GM12891 (cell line): Measurements from ENCODE around the gene PPP1R27.

Experiments
- DNase-seq: peaks from one replicate; pipeline ENCODE4 v3.0.0; 2011; ENCODE audit warnings: low spot score; ENCODE audit not compliant: insufficient read length
- FAIRE-seq: peaks from 2 replicates; lab custom pipeline; 2011; peaks lifted over from hg19 to GRCh38; lab: Jason Lieb, UNC
- PAX5 ChIP-seq: IDR thresholded peaks from 2 replicates; pipeline ENCODE4 v1.6.1; 2011; ENCODE audit warnings: low read length, moderate library complexity, mild to moderate bottlenecking; ENCODE audit not compliant: insufficient read depth, severe bottlenecking
- POLR2A ChIP-seq: IDR thresholded peaks from 2 replicates; pipeline ENCODE4 v1.6.1; 2011; ENCODE audit warnings: low read depth, low read length, control low read depth
- POLR2AphosphoS5 ChIP-seq: IDR thresholded peaks from 2 replicates; pipeline ENCODE4 v1.6.1; 2011; ENCODE audit warnings: low read depth, low read length, control low read depth
- POU2F2 ChIP-seq: IDR thresholded peaks from 2 replicates; pipeline ENCODE4 v1.6.1; 2011; ENCODE audit warnings: low read depth, mild to moderate bottlenecking, control low read depth, low read length, moderate library complexity
- SPI1 ChIP-seq: IDR thresholded peaks from 2 replicates; pipeline ENCODE4 v1.6.1; 2011; ENCODE audit warnings: low read depth, low read length, control low read depth
- TAF1 ChIP-seq: IDR thresholded peaks from 2 replicates; pipeline ENCODE4 v1.6.1; 2011; ENCODE audit warnings: low read depth, low read length, control low read depth

PPP1R27 gene

GRCh38 chr17:81792675-81793615, 41.9 kb downstream of the PPP1R27 start:
- no peak for FAIRE-seq
- no peak for DNase-seq
- TF ChIP-seq TAF1 (no peak), PAX5 (no peak), SPI1 (no peak), POLR2A (no peak), POU2F2 (no peak), POLR2AphosphoS5 (no peak)
